Pancreas (tissue), 10 donors: ENCODE results near the gene ABCA7. TPM values are rescaled to one million over a fixed set of nuclear protein-coding genes. Genes with fewer than 3 reads are reported as not detected.
A peak's percentile ranks its signal among the peaks of the same experiment; 100 is the strongest.

ENCODE experiments used
- ATAC-seq, 4 donors: fragments of 200-7000 bp; cut with Tn5 transposase; one replicate each; pipeline versions ENCODE4 v1.8.0 to v1.9.1; 2020; ENCODE audit warnings: mild to moderate bottlenecking in 4 of 4, moderate library complexity in 4 of 4
- DNase-seq, 6 donors: peaks; one replicate each; pipeline ENCODE4 v3.0.0-alpha.2; 2020
- FAIRE-seq: peaks from 2 replicates; lab custom pipeline; 2012; peaks lifted over from hg19 to GRCh38; lab: Jason Lieb, UNC
- H3K27ac ChIP-seq, 4 donors: fragments of 200-600 bp; sonication (generic); 1 replicate in 3 of 4; 2 replicates in 1 of 4; pipeline versions ENCODE4 v1.5.0 to v1.8.0; 2020
- H3K27me3 ChIP-seq, 4 donors: fragments of 200-600 bp; one replicate each; pipeline ENCODE4 v1.8.0; 2021
- H3K36me3 ChIP-seq, 3 donors: fragments of 200-600 bp; sonication (generic) in 1 of 3; one replicate each; pipeline versions ENCODE4 v1.5.0 to v1.8.0; 2020 to 2021
- H3K4me1 ChIP-seq, 3 donors: fragments of 200-600 bp; one replicate each; pipeline ENCODE4 v1.8.0; 2021
- H3K4me3 ChIP-seq, 4 donors: fragments of 200-600 bp; sonication (generic) in 2 of 4; one replicate each; pipeline versions ENCODE4 v1.5.0 to v1.8.0; 2020 to 2021
- H3K9me3 ChIP-seq, 4 donors: fragments of 200-600 bp; one replicate each; pipeline ENCODE4 v1.8.0; 2021
- WGBS, 2 donors: extraction: QIAGEN DNeasy Blood & Tissue Kit; methylation state at CpG; one replicate each; pipeline ENCODE4 v1.1.7; 2013; 5-methylcytosine and 5-hydroxymethylcytosine counted together
- intact Hi-C, 3 donors: fragments of 100-400 bp; cut with DNase I; formaldehyde crosslinking; loops; one replicate each; pipeline versions ENCODE4 v1.11.1 to v1.14.2; 2022
- polyA plus RNA-seq, 2 donors: library from polyadenylated mRNA; stranded (reverse); fragments of 200-250 nt; gene quantifications; one replicate each; pipeline ENCODE4 v1.2.3, GENCODE V29; 2013
- total RNA-seq, 6 donors: library from RNA; stranded (reverse); fragmentation: NEBNext Ultra II Directional in 4 of 6; extraction: Animal tissue kit (Norgen Biotek cat#: 25700) in 4 of 6; gene quantifications; one replicate each; pipeline versions ENCODE4 v1.2.1 to v1.2.4, GENCODE V29; 2021 to 2023
- TF ChIP-seq, protein P1 (sequence below), 4 donors: fragments of 200-600 bp; sonication (generic) in 3 of 4; IDR thresholded peaks; one replicate each; pipeline versions ENCODE4 v1.5.0 to v1.8.0; 2021; ENCODE audit warnings: antibody characterized with exemption in 4 of 4
- donor health status: healthy with polysubstance abuse.
- donor health status: DM: no; HTN: no; CAD: no; lungs with moderate emphysema.
- donor health status: DM: no; HTN: no; CAD: no.
- donor health status: control.
- donor health status: control.
- donor health status: Bipolar disorder and iron deficiency.
- donor health status: DM: yes; HTN: yes; CAD: no.
- donor health status: DM: no; HTN: no; CAD: no.
- donor health status: DM: no; HTN: no; CAD: no.
- donor health status: DM: yes; HTN: yes; CAD: no.

The ABCA7 gene
- total and polyA plus RNA-seq, 8 donors = 6.9 to 131 (median 17.8) TPM

DNA sequence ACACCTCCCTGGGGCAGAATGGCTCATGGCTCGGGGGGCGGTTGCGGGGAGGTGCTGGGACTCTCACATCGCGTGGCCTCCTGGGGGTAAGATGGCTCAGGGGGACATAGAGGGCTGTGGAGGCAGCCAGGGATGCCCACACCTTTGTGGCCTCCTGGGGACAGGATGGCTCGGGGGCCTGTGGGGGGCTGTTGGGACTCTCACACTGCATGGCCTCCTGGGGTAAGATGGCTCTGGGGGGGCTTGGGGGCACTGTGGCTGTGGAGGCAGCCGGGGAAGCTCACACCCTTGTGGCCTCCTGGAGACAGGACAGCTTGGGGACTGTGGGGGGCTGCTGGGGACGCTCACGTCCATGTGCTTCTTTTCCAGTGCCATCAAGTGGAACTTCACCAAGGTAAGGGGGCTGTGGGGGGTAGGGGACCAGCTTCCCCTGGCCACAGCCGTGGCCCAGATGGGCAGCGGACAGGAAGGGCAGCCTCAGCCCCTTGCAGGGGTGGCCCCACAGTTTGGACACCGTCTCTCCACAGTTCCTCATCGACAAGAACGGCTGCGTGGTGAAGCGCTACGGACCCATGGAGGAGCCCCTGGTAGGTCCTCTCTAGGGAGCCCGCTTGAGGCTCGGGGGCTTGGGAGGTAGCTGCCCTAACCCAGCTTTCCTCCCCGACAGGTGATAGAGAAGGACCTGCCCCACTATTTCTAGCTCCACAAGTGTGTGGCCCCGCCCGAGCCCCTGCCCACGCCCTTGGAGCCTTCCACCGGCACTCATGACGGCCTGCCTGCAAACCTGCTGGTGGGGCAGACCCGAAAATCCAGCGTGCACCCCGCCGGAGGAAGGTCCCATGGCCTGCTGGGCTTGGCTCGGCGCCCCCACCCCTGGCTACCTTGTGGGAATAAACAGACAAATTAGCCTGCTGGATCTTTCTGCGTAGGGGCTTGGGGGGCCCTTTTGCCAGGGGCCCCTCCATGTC, 66.2 kb downstream of the ABCA7 start:
- Histone ChIP-seq H3K36me3 (peaks cover 0 to 17% (median 0%) of the 10 kb centered on the region in 3 donors), H3K4me3 (no peak overlapping the region), H3K4me1 (peaks cover 7 to 20% (median 13%) of the 10 kb centered on the region in 3 donors), H3K9me3 (no peaks in the 10 kb centered on the region), H3K27ac (no peak overlapping the region), H3K27me3 (no peaks in the 10 kb centered on the region)
- no peak for ATAC-seq
- TF ChIP-seq, protein P1, sequence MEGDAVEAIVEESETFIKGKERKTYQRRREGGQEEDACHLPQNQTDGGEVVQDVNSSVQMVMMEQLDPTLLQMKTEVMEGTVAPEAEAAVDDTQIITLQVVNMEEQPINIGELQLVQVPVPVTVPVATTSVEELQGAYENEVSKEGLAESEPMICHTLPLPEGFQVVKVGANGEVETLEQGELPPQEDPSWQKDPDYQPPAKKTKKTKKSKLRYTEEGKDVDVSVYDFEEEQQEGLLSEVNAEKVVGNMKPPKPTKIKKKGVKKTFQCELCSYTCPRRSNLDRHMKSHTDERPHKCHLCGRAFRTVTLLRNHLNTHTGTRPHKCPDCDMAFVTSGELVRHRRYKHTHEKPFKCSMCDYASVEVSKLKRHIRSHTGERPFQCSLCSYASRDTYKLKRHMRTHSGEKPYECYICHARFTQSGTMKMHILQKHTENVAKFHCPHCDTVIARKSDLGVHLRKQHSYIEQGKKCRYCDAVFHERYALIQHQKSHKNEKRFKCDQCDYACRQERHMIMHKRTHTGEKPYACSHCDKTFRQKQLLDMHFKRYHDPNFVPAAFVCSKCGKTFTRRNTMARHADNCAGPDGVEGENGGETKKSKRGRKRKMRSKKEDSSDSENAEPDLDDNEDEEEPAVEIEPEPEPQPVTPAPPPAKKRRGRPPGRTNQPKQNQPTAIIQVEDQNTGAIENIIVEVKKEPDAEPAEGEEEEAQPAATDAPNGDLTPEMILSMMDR (IDR thresholded peaks at IDR 0.05) = no peak
- WGBS, 2 donors = 91 to 97% methylated on average over 27 to 32 of the region's 32 CpGs
- FAIRE-seq = no peak
- intact Hi-C loops = no loop called here
- DNase-seq = peak in 2 of 6 donors; percentile 59 to 83

DNA sequence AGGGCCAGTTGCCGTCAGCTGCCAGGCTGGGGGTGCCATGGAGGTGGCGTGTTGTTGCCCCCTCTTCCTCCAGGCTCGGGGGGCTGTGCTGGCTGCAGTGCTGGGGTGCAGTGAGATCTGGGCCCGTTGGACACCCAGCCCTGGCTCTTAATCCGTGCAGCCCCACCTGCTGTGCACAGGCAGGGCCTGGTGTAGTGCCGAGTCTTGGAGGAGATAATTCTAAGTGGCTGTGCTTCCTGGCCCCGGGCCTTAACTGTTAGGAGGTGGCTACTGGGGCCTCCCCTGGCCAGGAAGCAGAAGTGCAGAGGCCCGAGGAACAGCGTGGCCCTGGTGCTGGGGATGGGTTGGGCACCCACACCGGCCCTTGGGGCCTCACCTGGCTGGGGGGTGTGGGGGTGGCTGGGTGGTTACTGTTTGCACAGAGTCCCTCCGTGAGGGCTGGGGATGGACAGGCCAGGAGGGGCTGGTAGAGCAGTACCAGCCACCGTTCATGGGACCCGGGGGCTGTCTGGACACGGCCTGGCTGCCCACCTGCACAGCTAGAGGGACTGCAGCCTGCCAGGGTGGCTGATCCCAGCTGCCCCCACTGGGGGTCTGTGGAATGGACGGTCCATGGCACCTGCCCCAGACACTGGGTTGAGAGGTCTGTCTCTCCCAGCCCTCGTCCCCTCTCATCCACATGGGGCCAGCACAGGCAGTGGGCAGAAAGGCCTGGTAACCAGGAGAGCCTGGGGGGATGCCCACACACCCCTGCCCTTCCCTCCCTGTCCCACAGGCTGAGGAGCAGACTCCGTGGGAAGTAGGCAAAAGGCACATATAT, 67.1 kb downstream of the ABCA7 start:
- ATAC-seq = no peak
- H3K27ac ChIP-seq = no peak overlapping the region

DNA sequence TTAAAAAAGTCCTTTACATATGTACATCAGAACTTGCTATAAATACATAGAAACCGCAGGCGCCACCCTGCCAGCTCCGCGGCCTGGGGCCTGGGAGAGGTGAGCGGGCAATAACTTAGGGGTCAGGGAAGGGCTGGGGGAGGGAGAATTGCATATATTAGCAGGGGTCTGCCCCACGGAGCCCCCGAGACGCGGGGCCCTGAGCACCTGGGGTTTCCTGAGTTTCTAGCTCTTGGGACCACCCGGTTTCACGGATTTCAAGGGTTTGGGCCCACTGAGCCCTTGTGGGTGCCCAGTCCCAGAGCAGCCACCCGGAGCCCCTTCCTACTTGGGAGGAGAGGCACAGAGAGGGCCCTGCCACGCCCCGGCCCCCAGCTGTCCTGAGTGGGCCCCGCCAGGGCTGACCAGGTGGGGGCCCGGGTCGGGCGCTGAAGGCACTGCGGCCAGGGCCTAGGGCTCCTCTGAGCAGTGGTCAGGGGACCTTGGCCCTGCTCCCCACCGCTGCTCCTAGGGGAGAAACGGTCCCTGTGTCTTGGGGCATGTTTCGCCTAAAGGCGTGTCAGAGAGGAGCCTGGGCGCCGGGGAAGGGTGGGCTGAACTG, 67.9 kb downstream of the ABCA7 start:
- no peak for ATAC-seq
- TF ChIP-seq, protein P1 (IDR thresholded peaks at IDR 0.05) = no peak
- intact Hi-C loops = no loop called here
- Histone ChIP-seq H3K36me3 (peaks cover 0 to 17% (median 0%) of the 10 kb centered on the region in 3 donors), H3K4me3 (no peak overlapping the region), H3K27ac (no peak overlapping the region), H3K9me3 (no peaks in the 10 kb centered on the region), H3K27me3 (no peaks in the 10 kb centered on the region), H3K4me1 (peaks cover 3 to 7% (median 6%) of the 10 kb centered on the region in 3 donors)
- DNase-seq = peak in 2 of 6 donors; percentile 50 to 72
- FAIRE-seq = no peak
- WGBS, 2 donors = 93 to 96% methylated on average over 21 to 25 of the region's 25 CpGs

More for the DNA sequence above, 67.1 kb downstream of the ABCA7 start:
- intact Hi-C loops = no loop called here
- Histone ChIP-seq H3K4me1 (peaks cover 7 to 13% (median 13%) of the 10 kb centered on the region in 3 donors), H3K36me3 (peaks cover 0 to 17% (median 0%) of the 10 kb centered on the region in 3 donors), H3K4me3 (no peak overlapping the region), H3K27me3 (no peaks in the 10 kb centered on the region), H3K9me3 (no peaks in the 10 kb centered on the region)
- peak in 2 of 6 donors; percentile 52 to 82 for DNase-seq
- TF ChIP-seq, protein P1 (IDR thresholded peaks at IDR 0.05) = no peak
- 66 to 73% methylated on average over 16 to 17 of the region's 17 CpGs for WGBS, 2 donors
- FAIRE-seq = no peak

DNA sequence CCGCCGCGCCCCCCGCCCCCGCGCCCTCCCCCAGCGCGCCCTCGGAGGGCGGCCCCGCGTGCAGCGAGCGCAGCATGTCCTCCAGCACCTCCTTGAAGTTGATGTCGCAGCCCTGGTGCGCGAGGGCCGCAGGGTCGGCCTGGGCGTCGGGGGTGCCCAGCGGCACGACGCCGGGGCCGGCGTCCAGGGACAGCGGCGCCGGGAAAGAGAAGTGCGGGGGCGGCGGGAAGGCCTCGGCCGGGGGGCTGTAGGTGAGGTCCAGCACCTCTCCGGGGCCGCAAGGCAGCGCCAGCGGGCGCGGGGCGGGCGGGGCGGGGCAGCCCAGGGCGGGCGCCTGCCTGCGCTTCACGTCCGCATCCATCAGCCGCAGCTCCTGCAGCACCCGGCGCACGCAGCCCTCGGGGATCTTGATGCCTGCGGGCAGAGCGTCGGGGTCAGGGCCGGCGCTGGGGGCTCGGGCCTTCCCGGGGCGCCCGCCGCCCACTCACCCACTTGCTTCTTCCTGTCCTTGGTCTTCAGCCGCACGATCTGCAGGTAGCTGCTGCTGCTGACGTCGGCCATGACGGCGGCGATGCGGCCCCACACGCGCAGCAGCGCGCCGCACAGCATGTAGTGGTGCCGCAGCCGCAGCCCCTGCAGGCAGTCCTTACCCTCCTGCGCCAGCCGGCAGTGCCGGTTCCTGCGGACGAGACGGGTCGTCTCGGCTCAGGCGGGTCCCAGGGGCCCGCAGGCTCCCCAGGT, 68.6 kb downstream of the ABCA7 start:
- intact Hi-C loops = no loop called here
- ATAC-seq (no peak), DNase-seq (peak in 2 of 6 donors; percentile 34 to 78), FAIRE-seq (no peak)
- Histone ChIP-seq H3K36me3 (peaks cover 0 to 17% (median 0%) of the 10 kb centered on the region in 3 donors), H3K4me3 (no peak overlapping the region), H3K27ac (no peak overlapping the region), H3K9me3 (no peaks in the 10 kb centered on the region), H3K27me3 (no peaks in the 10 kb centered on the region), H3K4me1 (peaks cover under 1 to 1% (median 1%) of the 10 kb centered on the region in 3 donors)
- 93 to 95% methylated on average over 79 to 89 of the region's 89 CpGs for WGBS, 2 donors
- TF ChIP-seq, protein P1 (IDR thresholded peaks at IDR 0.05) = no peak
